ENCODE measurements around the gene ELFN2.

ELFN2 gene

DNA sequence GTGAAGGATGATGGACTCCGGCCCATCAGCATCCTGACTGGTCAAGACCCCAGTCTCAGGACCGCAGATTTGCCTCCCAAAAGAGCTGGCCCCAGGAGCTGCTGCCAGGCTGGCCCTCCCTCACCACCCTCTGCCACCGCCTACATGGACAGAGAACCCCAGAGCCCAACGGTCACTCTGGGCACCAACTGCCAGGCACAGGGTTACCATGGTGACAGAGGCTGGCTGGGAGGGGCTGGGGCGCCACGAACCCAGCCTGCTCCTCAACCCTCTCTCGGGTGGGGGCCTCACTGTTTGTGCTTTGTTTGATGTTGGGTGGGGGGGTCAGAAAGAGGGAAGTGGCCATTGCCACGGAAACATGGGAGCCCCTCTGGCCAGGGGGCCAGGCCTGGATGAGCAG lies 55.8 kb downstream of the ELFN2 start:
- TF ChIP-seq, protein P1, sequence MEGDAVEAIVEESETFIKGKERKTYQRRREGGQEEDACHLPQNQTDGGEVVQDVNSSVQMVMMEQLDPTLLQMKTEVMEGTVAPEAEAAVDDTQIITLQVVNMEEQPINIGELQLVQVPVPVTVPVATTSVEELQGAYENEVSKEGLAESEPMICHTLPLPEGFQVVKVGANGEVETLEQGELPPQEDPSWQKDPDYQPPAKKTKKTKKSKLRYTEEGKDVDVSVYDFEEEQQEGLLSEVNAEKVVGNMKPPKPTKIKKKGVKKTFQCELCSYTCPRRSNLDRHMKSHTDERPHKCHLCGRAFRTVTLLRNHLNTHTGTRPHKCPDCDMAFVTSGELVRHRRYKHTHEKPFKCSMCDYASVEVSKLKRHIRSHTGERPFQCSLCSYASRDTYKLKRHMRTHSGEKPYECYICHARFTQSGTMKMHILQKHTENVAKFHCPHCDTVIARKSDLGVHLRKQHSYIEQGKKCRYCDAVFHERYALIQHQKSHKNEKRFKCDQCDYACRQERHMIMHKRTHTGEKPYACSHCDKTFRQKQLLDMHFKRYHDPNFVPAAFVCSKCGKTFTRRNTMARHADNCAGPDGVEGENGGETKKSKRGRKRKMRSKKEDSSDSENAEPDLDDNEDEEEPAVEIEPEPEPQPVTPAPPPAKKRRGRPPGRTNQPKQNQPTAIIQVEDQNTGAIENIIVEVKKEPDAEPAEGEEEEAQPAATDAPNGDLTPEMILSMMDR (conservative IDR thresholded peaks at IDR 0.05) = no peak
- peak overlapping the region; percentile 53; the same call in 1 of the 2 replicates for H3K27ac ChIP-seq

DNA sequence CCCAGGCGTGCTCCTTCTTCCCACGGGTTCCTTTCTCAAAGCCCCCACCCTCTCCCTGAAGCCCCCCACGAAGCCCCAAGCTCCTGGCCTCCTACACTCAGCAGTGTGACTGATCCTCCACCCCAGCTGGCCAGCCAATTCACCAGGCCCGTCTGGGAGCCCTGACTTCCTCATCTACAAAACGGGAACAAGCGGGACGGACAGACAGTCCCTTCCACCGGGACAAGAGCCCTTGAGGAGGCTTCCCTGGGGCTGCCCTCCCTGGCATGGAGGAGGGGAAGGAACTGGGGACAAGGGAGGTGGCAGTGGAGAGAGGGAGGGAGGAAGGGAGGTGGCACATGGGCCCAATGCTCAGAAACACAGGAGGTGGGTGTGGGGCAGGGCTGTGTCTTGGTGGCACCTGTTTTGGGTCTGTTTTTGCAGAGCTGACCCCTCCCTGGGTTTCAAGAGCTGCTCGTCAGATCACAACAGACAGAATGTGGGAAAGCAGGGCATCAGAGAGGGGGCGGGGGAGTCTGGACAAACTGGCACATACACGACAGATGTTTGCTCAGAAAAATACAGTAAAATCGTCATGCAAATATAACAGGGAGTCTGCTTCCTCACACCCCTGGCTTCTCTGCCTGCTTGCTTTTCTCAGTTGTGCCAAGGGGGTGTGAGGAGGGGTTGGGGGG lies 56.8 kb downstream of the ELFN2 start:
- TF ChIP-seq, protein P1 (conservative IDR thresholded peaks at IDR 0.05) = no peak
- H3K27ac ChIP-seq = peak overlapping the region; percentile 53

DNA sequence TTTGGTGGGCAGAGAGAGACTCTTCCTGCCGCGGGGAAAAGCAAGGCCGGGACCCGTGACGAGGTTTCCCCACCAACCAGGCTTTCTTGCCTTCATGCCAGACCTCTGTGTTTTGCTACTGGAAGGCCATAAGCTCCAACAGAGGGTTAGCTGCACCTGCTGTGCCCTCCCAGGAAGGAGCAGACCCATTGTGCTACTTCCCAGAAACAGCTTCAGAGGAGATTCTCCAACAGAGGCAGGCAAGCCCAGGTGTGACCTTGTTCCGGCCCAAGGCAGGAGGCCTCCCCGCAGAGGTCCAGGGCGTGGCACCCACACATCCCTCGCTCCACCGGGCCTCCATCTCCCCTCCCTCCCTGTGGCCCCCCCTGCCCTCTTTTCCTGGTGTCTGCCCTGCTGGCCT lies 57.8 kb downstream of the ELFN2 start:
- H3K27ac ChIP-seq = 0 out of 2 replicates have a peak overlapping the region, but pooled peaks have one; percentile 53
- TF ChIP-seq, protein P1 (conservative IDR thresholded peaks at IDR 0.05) = no peak

DNA sequence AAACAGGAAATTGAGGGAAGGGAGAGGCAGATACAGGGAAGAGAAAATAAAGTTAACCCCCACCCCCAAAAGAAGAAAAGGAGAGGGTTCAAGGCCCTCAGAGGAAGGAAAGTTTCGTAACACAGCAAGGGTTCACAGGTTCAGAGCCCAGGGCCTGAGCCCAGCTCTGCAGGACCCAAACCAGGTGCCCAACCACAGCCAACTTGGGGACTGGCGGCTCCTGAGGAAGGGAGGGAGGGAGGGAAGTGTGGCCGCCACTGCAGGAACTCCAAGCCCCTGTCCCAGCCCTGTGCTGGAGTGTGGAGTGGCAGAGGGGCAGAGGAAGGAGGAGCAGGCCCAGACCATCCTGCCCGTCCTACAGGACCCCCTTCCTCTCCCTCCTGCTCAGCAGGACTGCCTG lies 59.2 kb downstream of the ELFN2 start:
- H3K27ac ChIP-seq = no peak overlapping the region
- TF ChIP-seq, protein P1 (conservative IDR thresholded peaks at IDR 0.05) = no peak

DNA sequence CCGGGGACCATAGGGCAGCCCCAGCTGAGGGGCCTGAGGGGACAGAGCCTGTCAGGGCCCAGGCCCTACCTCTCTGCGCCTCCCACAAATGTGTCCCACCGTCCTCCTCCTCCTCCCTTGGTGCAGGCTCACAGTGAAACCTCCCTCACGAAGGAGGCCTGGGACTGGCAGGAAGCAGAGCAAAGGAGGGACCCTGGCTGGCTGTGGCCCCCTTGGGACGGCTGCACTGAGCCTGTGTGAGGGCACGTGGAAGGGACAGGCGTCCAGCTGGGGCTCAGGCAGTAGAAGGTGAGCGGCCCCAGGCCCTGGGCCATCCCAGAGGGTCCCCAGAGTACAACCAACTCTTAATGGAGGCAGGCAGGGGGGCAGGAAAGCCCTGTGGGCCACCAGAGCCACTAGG lies 60.7 kb downstream of the ELFN2 start:
- TF ChIP-seq, protein P1 (conservative IDR thresholded peaks at IDR 0.05) = no peak

DNA sequence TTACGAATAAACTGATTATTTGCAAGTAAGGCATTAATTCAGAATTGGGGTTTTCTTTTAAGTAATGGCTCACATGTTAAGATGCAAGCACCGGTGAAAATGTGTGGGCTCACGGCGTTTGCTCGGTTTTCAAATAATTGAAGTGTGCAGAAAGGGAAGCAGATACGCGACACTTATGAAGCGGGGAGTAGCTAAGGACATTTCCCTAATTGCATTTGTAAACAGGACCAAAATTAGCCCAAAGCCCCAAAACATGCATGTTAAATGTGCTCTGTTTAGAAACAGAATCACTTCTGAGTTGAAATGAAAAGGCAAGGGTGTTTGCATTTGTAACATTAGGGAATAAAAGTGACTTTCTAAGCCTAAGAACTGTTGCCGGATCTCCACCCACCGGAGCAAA lies 61.3 kb downstream of the ELFN2 start:
- H3K27ac ChIP-seq = no peak overlapping the region
- TF ChIP-seq, protein P1 (conservative IDR thresholded peaks at IDR 0.05) = no peak

More for the DNA sequence above, 60.7 kb downstream of the ELFN2 start:
- H3K27ac ChIP-seq = no peak overlapping the region

DNA sequence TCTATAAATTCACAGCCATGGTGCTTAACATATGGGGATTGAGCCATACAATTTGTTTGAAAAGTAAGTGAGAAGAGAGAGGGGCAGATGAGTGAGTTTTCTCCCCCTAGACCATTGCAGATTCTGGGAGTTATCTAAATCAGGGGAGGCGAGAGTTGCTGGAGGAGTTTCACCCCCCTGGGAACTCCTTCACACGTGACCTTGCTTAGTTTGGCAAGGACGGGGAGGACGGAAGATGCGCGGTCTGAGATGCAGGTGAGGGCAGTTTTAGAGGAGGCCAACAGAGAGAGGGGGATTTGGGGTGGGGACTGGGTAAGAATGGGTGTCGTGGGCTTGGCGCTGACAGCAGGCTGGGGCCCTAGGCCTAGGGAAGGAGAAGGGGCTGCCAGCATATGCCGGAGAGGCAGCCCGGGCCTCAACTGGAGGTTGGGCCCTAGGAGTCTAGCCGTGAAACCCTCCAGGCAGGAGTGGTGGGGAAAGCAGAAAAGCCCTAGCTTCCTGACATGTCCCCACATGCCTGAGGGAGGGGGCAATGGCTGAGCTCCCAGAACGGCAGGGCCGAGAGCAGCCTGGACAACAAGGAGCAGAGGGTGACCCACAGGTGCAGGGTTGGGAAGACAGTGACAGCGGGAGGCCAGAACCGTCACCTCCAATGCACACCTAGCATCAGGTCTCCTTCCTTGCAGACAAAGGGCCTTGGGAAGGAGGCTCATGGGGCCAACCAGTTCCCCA lies 63.9 kb downstream of the ELFN2 start:
- TF ChIP-seq, protein P1 (conservative IDR thresholded peaks at IDR 0.05) = no peak
- H3K27ac ChIP-seq = no peak overlapping the region
